LNCAP (cell line): ENCODE data around the gene P2RY14.

Source experiments
- CTCF ChIP-seq: fragments of 450-650 bp; IDR thresholded peaks from 2 replicates; pipeline ENCODE4 v1.5.1; 2017; ENCODE audit warnings: mild to moderate bottlenecking

P2RY14 gene

GRCh38 chr3:151191095-151191494, 87.2 kb downstream of the P2RY14 start:
- TF ChIP-seq CTCF, result no peak

DNA sequence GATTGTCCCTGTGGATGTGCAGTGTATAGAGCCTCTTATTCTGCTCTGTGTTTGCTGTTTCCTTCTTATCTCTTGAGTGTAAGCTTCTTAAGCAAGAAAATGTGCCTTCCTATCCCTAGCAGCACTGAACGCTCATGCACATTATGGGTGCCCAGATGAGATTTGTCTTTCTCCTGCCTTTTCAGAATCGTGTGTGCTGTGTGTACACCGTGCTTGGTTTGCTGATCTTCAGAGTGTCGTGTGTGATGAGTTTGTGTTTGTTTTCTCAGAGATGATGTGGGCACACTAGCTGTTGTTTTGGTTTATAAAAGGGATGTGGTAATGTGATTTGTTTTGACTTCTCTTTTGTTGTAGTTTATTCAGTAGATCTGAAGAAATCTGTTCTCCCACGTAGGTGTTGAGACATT, 95.1 kb downstream of the P2RY14 start:
- TF ChIP-seq CTCF, result no peak

DNA sequence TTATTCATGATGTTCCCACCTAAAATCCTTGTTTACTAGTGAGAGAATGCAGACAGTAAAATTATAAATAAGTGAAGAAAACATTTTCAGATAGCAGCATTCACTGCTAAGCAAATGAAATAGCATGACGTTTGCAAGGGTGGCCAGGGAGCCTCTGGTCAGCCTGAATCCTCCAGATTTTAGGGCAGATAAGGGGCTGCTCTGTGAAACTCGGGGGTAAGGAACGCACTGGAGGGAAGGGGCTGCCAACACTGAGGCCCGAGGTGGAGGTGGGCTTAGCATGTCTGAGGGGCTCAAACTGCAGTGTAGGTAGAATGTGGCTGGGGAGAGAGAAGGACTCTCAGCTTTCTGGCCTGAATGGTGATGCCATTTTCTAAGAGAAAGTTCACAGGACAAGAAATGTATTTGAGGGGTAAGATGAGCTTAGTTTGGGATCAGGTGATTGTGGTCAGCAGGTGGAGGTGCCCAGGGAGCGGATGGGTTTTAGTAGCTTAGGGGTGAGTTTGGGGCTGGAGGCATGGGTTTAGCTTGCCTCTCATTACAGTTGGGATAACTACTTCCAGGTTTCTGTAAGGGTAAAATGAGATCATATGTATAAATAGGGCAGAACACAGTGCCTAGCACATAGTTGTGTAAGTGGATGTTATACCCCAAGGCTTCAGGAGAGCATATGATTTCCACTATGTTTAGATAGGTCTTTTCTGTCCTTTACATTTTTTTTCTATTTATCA, 95.8 kb downstream of the P2RY14 start:
- no peak for TF ChIP-seq CTCF

GRCh38 chr3:151178208-151178845, 100.0 kb downstream of the P2RY14 start:
- TF ChIP-seq CTCF, result no peak

DNA sequence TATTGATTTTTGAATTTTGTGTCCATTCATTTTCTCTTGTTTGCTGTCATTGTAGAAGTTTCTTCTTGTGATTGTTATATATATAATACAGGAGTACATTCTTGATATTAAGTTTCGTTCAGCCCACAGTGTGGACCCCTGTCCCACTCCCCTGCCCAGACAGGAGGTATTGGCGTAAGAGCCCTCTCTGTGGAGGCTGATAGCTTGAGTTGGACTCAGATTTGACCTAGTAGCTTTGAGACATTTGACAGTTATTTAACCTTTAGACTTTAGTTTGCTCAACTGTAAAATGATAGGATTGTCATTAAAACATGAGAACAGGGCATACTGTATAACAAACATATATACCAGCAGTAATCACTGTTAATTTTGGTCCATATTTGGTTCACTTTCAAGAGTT, 102.4 kb downstream of the P2RY14 start:
- no peak for TF ChIP-seq CTCF

- no peak for TF ChIP-seq CTCF
Measured at GRCh38 chr3:151174351-151174750, 104.0 kb downstream of the P2RY14 start.

DNA sequence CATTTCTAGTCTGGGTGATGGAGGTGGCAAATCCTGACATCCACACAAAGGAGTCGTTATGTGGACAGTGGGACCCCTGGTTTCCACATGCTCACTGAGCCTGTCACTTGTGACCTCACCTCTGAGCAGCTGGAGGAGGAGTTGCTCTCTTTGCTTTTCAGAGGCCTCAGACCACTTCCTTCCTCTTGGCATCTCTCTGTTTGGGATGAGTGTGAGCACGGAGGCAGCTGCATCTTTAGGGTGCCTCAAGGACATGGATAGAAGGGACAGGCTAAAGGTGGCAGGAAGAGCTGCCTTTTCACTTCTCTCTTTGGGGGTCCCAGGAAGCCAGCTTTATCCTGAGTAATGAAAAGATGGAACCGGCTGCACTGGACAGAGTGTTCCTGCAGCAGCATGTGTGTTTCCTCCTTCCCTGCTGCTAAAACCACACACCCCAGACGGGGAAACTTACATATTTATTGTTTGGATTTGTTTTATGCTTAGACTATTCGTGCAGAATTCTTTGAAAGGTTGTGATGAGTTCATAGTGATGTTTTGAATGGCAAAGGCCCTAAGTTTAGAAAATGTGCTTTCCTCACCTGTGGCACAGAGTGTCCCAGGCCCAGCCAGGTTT, 107.1 kb downstream of the P2RY14 start:
- no peak for TF ChIP-seq CTCF
